AML-193 (cell line): ENCODE data around the gene VGLL3.
"Not testable (repeated sequence)": the region's sequence is repeated elsewhere in the genome, so short reads cannot be mapped to it uniquely, and the experiment has no call there.

ENCODE experiments used
- DNase-seq, 2 experiments: peaks; one replicate each; lab custom pipeline; 2025; lab: John Stamatoyannopoulos, UW

VGLL3 gene

GRCh38 chr3:86990734-86991481 is at the start of gene VGLL3:
Gene VGLL3, minus strand, starts transcription at chr3:86991149. Its CDS starts 406 bp downstream, at chr3:86990743.
- no peak for DNase-seq

- no peak for DNase-seq
Observed at GRCh38 chr3:87037652-87038051, 46.7 kb upstream of the VGLL3 start.

GRCh38 chr3:87036671-87037070 is 45.7 kb upstream of the VGLL3 start:
- no peak for DNase-seq

- DNase-seq = no peak
Observed at GRCh38 chr3:87035339-87035738, 44.4 kb upstream of the VGLL3 start.

- DNase-seq = no peak
Observed at GRCh38 chr3:87033205-87033604, 42.3 kb upstream of the VGLL3 start.

GRCh38 chr3:87025661-87026645 is 35.0 kb upstream of the VGLL3 start:
- no peak for DNase-seq

GRCh38 chr3:87017370-87017769 is 26.4 kb upstream of the VGLL3 start:
- DNase-seq = not testable (repeated sequence)

GRCh38 chr3:87009271-87009670 is 18.3 kb upstream of the VGLL3 start:
- no peak for DNase-seq

GRCh38 chr3:87006844-87007439 is 16.0 kb upstream of the VGLL3 start:
- DNase-seq = peak; percentile 3 to 45

GRCh38 chr3:87004883-87005282 is 13.9 kb upstream of the VGLL3 start:
- no peak for DNase-seq

- no peak for DNase-seq
Observed at GRCh38 chr3:87002346-87002745, 11.4 kb upstream of the VGLL3 start.

GRCh38 chr3:87001473-87002098 is 10.6 kb upstream of the VGLL3 start:
- no peak for DNase-seq

- no peak for DNase-seq
Observed at GRCh38 chr3:87000940-87001339, 10.0 kb upstream of the VGLL3 start.

- DNase-seq = no peak
Observed at GRCh38 chr3:86998569-86998968, 7.6 kb upstream of the VGLL3 start.

GRCh38 chr3:86996261-86996955 is 5.5 kb upstream of the VGLL3 start:
- DNase-seq = no peak

- DNase-seq = no peak
Observed at GRCh38 chr3:86995537-86995936, 4.6 kb upstream of the VGLL3 start.

- no peak for DNase-seq
Observed at GRCh38 chr3:86993704-86994103, 2.8 kb upstream of the VGLL3 start.

GRCh38 chr3:86991840-86992435 is 989 bp upstream of the VGLL3 start:
- no peak for DNase-seq

- no peak for DNase-seq
Observed at GRCh38 chr3:86991482-86991815, 500 bp upstream of the VGLL3 start.

GRCh38 chr3:86990012-86990733 is 776 bp downstream of the VGLL3 start:
- DNase-seq = no peak
